Spinal cord (tissue), 9 donors: ENCODE data around the gene ZXDB. TPM values are rescaled to one million over a fixed set of nuclear protein-coding genes. Genes with fewer than 3 reads are reported as not detected.

ENCODE experiments used
- DNase-seq, 6 donors: peaks; one replicate each; pipeline versions ENCODE4 v3.0.0 to v3.0.0-alpha.2; 2013 to 2015; ENCODE audit warnings: low spot score in 6 of 6, low read depth in 4 of 6
- H3K27ac ChIP-seq: one replicate; pipeline ENCODE4 v1.5.1; 2013; ENCODE audit warnings: low read depth, low read length, control low read depth
- H3K27me3 ChIP-seq: one replicate; pipeline ENCODE4 v1.6.1; 2013; ENCODE audit warnings: low read length; ENCODE audit not compliant: control insufficient read depth, insufficient read depth
- H3K36me3 ChIP-seq: one replicate; pipeline ENCODE4 v1.6.1; 2013; ENCODE audit warnings: low read length; ENCODE audit not compliant: control insufficient read depth, insufficient read depth
- H3K4me1 ChIP-seq: one replicate; pipeline ENCODE4 v1.6.1; 2013; ENCODE audit warnings: low read length; ENCODE audit not compliant: control insufficient read depth, insufficient read depth
- H3K4me3 ChIP-seq: one replicate; pipeline ENCODE4 v1.5.1; 2013; ENCODE audit warnings: low read depth, low read length, control low read depth
- H3K9me3 ChIP-seq: one replicate; pipeline ENCODE4 v1.6.1; 2013; ENCODE audit warnings: low read length; ENCODE audit not compliant: control insufficient read depth, insufficient read depth
- polyA plus RNA-seq, 2 donors: library from polyadenylated mRNA; unstranded; fragments of 120-200 nt; gene quantifications; one replicate each; pipeline ENCODE4 v1.2.1, GENCODE V29; 2013; ENCODE audit not compliant: insufficient read length in 2 of 2
- total RNA-seq, 2 donors: library from RNA; depleted of rRNA in 1 of 2; stranded (reverse); fragments of 120-200 nt in 1 of 2; fragments of >200 nt in 1 of 2; gene quantifications; one replicate each; pipeline versions ENCODE4 v1.2.3 to v1.2.4, GENCODE V29; 2013 to 2014

ZXDB gene
- total and polyA plus RNA-seq, 4 donors, result 8.9 to 16.2 (median 13.6) TPM

GRCh38 chrX:57647020-57647419 is 55.2 kb downstream of the ZXDB start:
- no peak overlapping the region for H3K4me3 ChIP-seq
- H3K27me3 ChIP-seq, result no peaks in the 10 kb centered on the region
- H3K9me3 ChIP-seq, result no peaks in the 10 kb centered on the region
- DNase-seq, result no peak
- no peaks in the 10 kb centered on the region for H3K4me1 ChIP-seq
- no peaks in the 10 kb centered on the region for H3K36me3 ChIP-seq
- H3K27ac ChIP-seq, result no peak overlapping the region

Other genes with a start within 250 kb of the ZXDB start
- under 1 TPM; 0.06 to 0.10 TPM for gene NLRP2B, start 88.2 kb downstream of the ZXDB start, total RNA-seq
- gene NLRP2B, start 88.2 kb downstream of the ZXDB start, polyA plus RNA-seq, result under 1 TPM; 0.13 to 0.15 TPM